ENCODE results near the gene CEMP1. TPM values are rescaled to one million over a fixed set of nuclear protein-coding genes. Genes with fewer than 3 reads are reported as not detected.

The CEMP1 gene
- total RNA-seq, 3 donors from 2014 or later = 2.3 to 2.6 TPM; not detected in 1

DNA sequence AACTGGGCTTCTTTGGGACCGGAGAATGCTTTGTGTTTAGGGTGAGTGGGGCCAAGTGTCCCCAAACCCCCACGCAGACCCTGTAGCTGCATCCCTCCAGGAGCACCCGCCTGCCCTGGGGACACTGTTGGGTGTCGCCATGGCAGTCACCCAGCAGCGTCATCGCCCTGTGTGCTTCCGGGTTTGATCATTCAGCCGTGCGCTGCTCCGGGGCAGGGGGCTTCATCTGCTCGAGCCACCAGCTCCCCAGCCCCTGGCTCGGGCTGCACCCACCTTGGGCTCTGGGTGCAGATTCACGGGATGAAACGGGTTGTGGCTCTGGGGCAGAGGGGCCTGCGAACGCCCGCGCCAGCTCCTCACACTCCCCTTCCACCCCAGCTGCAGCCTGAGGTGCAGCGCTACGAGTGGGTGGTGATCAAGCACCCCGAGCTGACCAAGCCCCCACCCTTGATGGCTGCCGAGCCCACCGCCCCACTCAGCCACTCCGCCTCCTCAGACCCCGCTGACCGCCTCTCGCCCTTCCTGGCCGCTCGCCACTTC, 31.2 kb downstream of the CEMP1 start:
- peaks cover 16 to 28% of the 10 kb centered on the region in 2 donors for H3K4me1 ChIP-seq
- no peaks in the 10 kb centered on the region for H3K27me3 ChIP-seq
- no peak for DNase-seq (ENCODE audit: low spot score in 2 of 2)
- H3K4me3 ChIP-seq = no peak overlapping the region
- TF ChIP-seq, protein P1, sequence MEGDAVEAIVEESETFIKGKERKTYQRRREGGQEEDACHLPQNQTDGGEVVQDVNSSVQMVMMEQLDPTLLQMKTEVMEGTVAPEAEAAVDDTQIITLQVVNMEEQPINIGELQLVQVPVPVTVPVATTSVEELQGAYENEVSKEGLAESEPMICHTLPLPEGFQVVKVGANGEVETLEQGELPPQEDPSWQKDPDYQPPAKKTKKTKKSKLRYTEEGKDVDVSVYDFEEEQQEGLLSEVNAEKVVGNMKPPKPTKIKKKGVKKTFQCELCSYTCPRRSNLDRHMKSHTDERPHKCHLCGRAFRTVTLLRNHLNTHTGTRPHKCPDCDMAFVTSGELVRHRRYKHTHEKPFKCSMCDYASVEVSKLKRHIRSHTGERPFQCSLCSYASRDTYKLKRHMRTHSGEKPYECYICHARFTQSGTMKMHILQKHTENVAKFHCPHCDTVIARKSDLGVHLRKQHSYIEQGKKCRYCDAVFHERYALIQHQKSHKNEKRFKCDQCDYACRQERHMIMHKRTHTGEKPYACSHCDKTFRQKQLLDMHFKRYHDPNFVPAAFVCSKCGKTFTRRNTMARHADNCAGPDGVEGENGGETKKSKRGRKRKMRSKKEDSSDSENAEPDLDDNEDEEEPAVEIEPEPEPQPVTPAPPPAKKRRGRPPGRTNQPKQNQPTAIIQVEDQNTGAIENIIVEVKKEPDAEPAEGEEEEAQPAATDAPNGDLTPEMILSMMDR (IDR thresholded peaks at IDR 0.05) = no peak
- TF ChIP-seq POLR2A (IDR thresholded peaks at IDR 0.05) (no peak), POLR2AphosphoS5 (IDR thresholded peaks at IDR 0.05) (no peak)
- intact Hi-C loops (cut with DNase I; ENCODE audit: low total_unique reads) = no loop called here
- no peaks in the 10 kb centered on the region for H3K36me3 ChIP-seq
- no peaks in the 10 kb centered on the region for H3K9me3 ChIP-seq
- peak overlapping the region; percentile 52 to 77 for H3K27ac ChIP-seq

DNA sequence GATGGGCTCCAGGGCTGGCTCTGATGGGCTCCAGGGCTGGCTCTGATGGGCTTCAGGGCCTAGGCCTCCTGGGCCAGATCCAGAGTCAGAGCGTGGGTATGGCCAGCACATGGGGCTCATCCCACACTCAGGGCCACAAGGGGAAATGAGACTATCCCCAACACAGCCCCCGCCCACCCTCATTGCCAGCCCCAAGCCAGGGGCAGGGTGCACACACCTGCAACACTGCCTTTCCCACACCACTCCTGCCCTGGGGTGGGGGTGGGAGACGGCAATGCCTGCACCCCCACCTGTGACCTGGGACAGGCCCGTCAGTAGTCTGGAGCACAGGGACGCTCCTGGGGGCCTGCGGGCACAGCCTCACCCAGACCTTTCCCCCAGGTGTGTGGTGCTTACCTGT, 31.8 kb downstream of the CEMP1 start:
- no peak for DNase-seq (ENCODE audit: low spot score in 2 of 2)
- no peak overlapping the region for H3K4me3 ChIP-seq
- TF ChIP-seq POLR2A (IDR thresholded peaks at IDR 0.05) (no peak), POLR2AphosphoS5 (IDR thresholded peaks at IDR 0.05) (no peak)
- TF ChIP-seq, protein P1 (IDR thresholded peaks at IDR 0.05) = no peak
- H3K27ac ChIP-seq = peak overlapping the region; percentile 52 to 77
- H3K9me3 ChIP-seq = no peaks in the 10 kb centered on the region
- H3K27me3 ChIP-seq = no peaks in the 10 kb centered on the region
- peaks cover 16 to 28% of the 10 kb centered on the region in 2 donors for H3K4me1 ChIP-seq
- intact Hi-C loops (cut with DNase I; ENCODE audit: low total_unique reads) = no loop called here
- no peaks in the 10 kb centered on the region for H3K36me3 ChIP-seq

- Histone ChIP-seq H3K27me3 (no peaks in the 10 kb centered on the region), H3K4me3 (peak overlapping the region in 2 of 3 donors; percentile 17 to 24), H3K27ac (peak overlapping the region; percentile 52 to 77), H3K36me3 (no peaks in the 10 kb centered on the region), H3K9me3 (no peaks in the 10 kb centered on the region), H3K4me1 (peaks cover 16 to 28% of the 10 kb centered on the region in 2 donors)
- DNase-seq (ENCODE audit: low spot score in 2 of 2) = peak; percentile 95 to 97
- intact Hi-C loops (cut with DNase I; ENCODE audit: low total_unique reads) = no loop called here
- TF ChIP-seq, protein P1 (IDR thresholded peaks at IDR 0.05) = no peak
- TF ChIP-seq POLR2A (IDR thresholded peaks at IDR 0.05) (no peak), POLR2AphosphoS5 (IDR thresholded peaks at IDR 0.05) (peak; percentile 75 to 83 (median 81))
Observed at GRCh38 chr16:2498531-2499253, 32.5 kb downstream of the CEMP1 start.

DNA sequence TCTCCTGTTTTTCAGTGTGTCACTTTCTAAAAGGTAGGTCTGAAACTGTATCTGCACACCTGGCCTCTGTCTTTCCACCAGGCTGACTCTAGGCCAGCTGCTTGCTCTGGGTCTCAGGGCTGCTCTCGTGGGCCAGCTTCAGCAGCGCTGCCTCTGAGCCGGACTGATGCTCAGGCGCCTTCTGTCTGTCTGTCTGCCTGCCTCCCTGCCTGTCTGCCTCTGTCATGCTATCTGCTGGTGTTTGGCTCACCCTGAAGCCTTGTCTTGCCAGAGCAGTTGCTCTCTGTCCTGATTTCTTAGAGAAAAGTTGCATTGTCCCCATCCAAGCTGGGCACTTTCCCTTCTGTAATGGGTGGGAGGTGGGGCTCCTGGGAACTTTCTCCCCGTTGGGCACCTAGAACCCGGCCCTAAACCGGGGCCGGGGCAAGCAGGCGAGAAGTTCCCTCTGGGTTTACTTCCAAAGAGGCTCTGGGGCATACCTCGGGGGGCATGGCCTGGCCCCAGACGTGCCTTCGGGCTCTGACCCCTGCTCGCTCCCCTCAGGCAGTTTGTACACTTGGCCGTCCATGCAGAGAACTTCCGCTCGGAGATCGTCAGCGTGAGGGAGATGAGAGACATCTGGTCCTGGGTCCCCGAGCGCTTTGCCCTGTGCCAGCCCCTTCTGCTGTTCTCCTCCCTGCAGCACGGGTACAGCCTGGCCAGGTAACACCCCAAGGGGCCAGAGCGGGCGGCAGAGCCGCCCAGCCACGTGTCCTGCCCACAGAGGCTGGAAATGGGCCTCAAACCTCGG, 33.3 kb downstream of the CEMP1 start:
- Histone ChIP-seq H3K27me3 (no peaks in the 10 kb centered on the region), H3K4me1 (peaks cover 16 to 28% of the 10 kb centered on the region in 2 donors), H3K9me3 (no peaks in the 10 kb centered on the region), H3K27ac (peak overlapping the region; percentile 52 to 70), H3K4me3 (peak overlapping the region in 2 of 3 donors; percentile 6 to 17), H3K36me3 (no peaks in the 10 kb centered on the region)
- TF ChIP-seq, protein P1 (IDR thresholded peaks at IDR 0.05) = no peak
- TF ChIP-seq POLR2AphosphoS5 (IDR thresholded peaks at IDR 0.05) = no peak
- TF ChIP-seq POLR2A (IDR thresholded peaks at IDR 0.05) = no peak
- DNase-seq (ENCODE audit: low spot score in 2 of 2) = no peak
- intact Hi-C loops (cut with DNase I; ENCODE audit: low total_unique reads) = no loop called here
